Superior temporal gyrus (tissue), 1 donor: ENCODE measurements around the gene SUCLG2.

Source experiments
- DNase-seq: peaks from one replicate; pipeline ENCODE4 v3.0.0-alpha.2; 2016; ENCODE audit errors: extremely low spot score

SUCLG2 gene

DNA sequence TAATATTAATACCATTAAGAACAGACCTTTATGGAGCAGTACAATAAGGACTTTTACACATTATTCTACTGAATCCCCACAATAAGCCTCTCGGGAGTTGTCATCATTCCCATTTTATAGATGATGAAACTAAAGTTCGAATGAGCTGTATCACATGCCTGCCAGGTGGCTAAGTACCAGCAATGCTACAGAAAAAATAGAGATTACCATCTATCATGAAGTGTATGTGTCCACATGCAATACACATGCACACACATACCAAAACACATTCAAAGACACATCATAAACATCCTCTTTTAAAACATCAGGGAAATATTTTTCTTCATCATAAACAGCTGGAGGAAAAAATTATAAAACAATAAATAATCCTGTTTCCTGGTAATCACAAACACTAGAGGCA, 136.6 kb downstream of the SUCLG2 start:
- DNase-seq = no peak

GRCh38 chr3:67516496-67516895, 137.9 kb downstream of the SUCLG2 start:
- DNase-seq = no peak

DNA sequence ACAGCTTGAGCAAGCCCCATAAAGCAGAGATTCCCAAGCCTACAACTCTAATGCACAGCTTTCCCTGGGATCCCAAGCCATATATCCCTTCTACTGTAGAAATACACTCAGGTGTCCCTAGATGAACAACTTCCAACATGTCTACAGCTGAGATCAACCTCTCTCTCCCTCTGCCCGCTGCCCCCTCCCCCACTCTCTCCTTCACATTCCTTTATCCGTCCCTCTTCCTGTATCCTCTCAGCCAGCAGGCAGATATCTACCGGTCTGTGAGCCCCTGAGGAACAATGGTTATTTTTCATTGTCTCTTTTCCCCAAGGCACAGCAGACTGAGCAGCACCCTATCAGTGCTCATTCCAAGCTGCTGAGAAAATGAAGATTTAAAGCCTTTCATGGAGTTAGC, 138.6 kb downstream of the SUCLG2 start:
- DNase-seq = no peak

- DNase-seq = no peak
Measured at GRCh38 chr3:67509471-67510075, 144.8 kb downstream of the SUCLG2 start.

DNA sequence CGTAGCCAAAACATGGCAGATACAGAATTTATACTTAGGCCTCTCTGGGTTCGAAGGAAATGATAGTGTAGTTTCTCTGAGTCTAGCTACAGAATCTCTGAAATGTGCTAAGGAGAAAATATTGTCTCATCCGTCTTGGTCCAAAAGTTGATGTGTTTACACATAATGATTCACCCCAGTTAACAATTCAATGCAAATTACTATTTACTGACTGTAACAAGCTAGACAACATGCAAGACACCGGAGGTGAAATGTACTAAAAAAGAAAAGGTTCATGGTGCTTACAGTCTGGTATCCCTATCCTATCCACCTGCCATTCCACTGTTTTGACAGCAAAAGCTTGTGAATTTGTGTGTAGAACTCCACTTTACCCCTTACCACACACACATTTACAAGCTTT, 146.8 kb downstream of the SUCLG2 start:
- no peak for DNase-seq

GRCh38 chr3:67500709-67501108, 153.7 kb downstream of the SUCLG2 start:
- DNase-seq = no peak

- no peak for DNase-seq
Measured at GRCh38 chr3:67497746-67498145, 156.7 kb downstream of the SUCLG2 start.

GRCh38 chr3:67495751-67496150, 158.7 kb downstream of the SUCLG2 start:
- no peak for DNase-seq

GRCh38 chr3:67493808-67494207, 160.6 kb downstream of the SUCLG2 start:
- DNase-seq = no peak

- DNase-seq = no peak
Measured at GRCh38 chr3:67490658-67491057, 163.8 kb downstream of the SUCLG2 start.

DNA sequence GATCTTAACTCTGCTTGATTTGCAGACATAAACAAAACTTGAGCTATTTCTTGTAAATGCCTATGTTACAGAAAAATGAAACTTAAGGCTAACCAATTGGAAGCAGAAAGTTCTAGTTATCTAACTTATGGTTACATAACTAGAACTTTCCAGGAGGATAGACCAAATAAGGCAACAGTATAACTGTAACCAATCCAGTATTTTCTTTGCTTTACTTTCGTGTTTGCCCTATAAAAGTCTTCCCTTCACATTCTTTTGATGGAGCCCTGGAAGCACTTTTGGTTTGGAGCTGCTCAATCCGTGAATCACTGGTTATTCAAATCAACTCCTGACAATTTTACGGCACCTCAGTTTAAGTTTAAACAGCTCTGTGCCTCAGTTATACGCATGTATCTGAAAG, 164.6 kb downstream of the SUCLG2 start:
- no peak for DNase-seq

DNA sequence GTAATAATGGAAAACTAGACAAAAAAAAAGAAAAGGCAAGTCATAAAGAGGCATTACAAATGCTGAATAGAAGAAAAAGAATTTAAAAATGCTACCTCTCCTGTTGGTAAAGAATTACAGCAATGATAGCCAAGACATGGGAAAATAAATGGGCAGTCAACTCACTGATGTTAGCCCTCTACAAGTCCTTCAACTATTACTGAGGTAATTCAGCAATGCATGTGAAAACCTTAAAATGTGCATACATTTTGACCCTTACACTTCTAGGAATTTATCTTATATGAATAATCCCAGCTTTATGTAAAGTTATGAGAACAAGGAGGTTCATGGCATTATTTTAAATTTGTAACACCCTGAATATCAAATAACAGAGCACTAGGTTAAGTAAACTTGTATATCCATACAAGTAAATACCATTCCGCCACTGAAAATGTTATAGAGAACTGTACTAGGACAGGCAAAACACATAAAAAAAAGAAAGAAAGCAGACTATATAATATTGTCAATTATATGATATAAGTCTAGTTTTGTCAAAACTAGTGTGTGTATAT, 166.8 kb downstream of the SUCLG2 start:
- no peak for DNase-seq

DNA sequence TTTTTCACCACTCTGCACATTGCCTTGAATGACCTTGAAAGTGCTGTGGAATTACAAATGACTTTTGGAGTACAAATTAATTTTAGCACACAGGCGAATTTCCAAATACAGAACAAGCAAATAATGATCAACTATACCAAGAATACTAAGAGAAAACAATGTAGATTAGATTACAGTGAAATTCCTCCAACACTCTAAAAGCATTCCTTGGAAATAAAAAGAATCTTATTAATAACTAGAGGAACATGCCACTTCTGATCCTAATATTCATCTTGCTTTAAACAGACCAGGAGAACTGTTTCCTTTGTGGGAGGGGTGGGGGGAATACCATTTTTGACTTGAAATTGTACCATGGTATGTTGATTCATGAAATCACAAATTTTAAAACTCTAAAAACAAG, 167.5 kb downstream of the SUCLG2 start:
- DNase-seq = no peak

DNA sequence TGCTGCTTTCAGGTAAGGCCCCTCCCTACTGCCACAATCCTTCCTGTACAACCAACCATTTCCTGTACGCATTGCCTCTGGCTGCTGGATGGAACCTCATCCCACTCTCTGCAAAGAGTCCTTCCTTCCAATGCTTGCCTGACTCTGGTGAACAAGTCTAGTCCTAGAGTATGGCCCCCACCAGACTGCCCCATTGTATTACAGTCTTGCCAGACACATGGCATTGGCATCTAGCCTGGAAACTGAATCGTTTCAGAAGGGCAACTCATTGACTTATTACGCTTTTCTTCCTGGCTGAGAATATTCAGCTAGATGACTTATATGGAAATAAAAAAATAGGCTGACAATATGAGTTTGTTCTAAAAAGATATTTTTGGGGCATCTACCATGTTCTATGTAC, 170.3 kb downstream of the SUCLG2 start:
- DNase-seq = no peak

- no peak for DNase-seq
Measured at GRCh38 chr3:67481126-67481525, 173.3 kb downstream of the SUCLG2 start.

DNA sequence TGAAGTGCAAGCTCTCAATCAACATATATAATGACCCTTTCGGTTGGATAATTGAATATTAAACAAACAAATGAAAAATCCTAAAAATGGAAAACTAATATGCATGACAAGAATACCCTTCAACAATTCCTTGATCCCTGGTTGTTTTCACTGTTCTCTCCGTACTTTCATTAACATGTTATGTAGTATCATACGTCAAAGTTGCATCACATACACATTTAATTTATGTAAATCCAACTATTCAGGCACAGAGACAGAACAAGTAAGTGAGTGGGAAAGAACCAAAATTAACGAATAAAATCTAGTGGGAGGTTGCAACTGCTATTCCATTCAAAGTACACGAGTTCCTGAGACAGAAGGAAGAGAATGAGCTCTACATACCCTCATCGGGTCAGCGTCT, 176.0 kb downstream of the SUCLG2 start:
- DNase-seq = no peak

DNA sequence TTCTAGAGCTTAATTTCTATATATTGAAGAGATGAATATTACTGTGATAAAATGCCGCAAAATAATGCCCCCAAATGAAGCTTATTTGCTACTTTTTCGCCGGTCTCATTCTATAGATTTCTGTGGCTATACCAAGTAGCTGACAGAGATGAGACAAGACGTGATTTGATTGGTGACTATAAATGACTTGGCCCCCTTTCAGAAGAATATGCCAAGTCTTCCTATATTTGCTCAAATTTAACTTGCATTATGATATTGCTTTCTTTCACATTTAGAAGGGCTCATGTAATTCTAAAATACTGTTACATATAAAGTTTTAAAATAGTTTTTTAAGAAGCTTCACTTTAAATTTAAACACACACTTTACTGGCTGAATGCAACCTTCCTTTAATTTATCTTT, 180.1 kb downstream of the SUCLG2 start:
- DNase-seq = no peak

- DNase-seq = no peak
Measured at GRCh38 chr3:67472674-67473201, 181.7 kb downstream of the SUCLG2 start.

DNA sequence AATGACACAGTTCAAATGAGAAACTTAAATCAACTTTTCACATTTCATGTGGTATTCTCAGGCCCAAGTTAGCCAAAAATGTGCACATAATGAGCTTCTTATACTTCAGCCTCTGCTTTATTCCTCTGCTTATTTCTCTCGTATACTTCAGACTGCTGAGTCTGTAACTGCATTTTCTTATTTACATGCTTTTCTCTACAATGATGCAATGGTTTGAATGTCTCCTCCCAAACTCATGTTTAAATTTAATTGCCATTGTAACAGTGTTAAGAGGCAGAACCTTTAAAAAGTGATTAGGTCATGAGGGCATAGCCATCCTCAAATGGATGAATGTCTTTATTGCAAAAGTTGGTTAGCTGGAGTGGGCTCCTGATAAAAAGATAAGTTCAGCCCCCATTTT, 184.2 kb downstream of the SUCLG2 start:
- DNase-seq = no peak

- no peak for DNase-seq
Measured at GRCh38 chr3:67468511-67468910, 185.9 kb downstream of the SUCLG2 start.

DNA sequence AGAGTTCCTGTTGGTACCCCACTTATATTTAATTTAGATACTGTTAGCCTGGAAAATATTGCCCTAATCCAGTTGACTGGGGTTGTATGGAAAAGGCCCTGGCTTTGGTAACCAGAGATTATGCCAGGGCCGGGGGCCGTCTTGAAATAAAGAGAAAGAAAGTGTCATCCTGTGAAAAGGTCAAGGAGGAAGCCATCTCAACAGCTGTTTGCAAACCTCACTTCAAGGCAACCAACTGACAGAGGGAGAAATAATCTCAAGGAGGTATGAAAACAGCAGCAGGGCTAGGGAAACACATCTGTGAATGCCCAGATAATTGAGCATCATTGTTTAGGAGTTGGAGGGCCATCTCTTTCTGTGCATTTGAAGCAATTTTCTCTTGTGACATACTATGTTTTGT, 190.8 kb downstream of the SUCLG2 start:
- no peak for DNase-seq

DNA sequence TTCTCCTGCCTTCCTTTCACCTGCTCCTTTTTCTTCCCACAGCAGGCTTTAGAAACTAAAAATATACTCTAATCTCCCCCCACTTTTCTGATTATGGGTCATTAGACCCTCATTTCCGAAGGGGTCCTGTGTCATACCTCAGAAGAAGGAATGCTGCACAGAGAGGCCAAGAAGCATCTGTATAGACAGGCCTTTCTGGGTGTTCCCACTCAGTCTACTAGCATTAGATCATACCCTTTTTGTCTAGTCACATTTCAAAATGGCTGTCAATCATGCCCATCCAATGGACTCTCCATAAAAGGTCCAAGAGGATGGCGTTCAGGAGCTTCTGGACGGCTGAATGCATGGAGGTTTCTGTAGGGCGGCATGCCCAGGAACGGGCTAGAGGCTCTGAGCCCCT, 192.2 kb downstream of the SUCLG2 start:
- DNase-seq = no peak

GRCh38 chr3:67461667-67462142, 192.7 kb downstream of the SUCLG2 start:
- no peak for DNase-seq
